Measurements from ENCODE around the gene SFR1.
"Not testable (repeated sequence)": the region's sequence is repeated elsewhere in the genome, so short reads cannot be mapped to it uniquely, and the experiment has no call there.

Gene SFR1

GRCh38 chr10:104174136-104174535, 52.2 kb downstream of the SFR1 start:
- not testable (repeated sequence) for DNase-seq (ENCODE audit: low read depth, low spot score)

Data from ELF-1 (cell line).